Tibial artery (tissue), 4 donors: ENCODE data around the gene MARCHF2.
"Not testable (repeated sequence)": the region's sequence is repeated elsewhere in the genome, so short reads cannot be mapped to it uniquely, and the experiment has no call there.

Experiments used
- DNase-seq, 2 donors: peaks; one replicate each; pipeline ENCODE4 v3.0.0-alpha.2; 2019
- H3K27ac ChIP-seq, 2 donors: fragments of 200-600 bp; sonication (generic) in 1 of 2; 1 replicate in 1 of 2; 2 replicates in 1 of 2; pipeline ENCODE4 v1.5.1; 2018 to 2019; ENCODE audit warnings: mild to moderate bottlenecking in 1 of 2
- H3K27me3 ChIP-seq, 2 donors: fragments of 200-600 bp; sonication (generic) in 1 of 2; one replicate each; pipeline versions ENCODE4 v1.5.1 to v1.6.0; 2016 to 2019
- H3K36me3 ChIP-seq, 3 donors: fragments of 200-600 bp; sonication (generic) in 2 of 3; one replicate each; pipeline ENCODE4 v1.5.1; 2016 to 2019; ENCODE audit warnings: mild to moderate bottlenecking in 2 of 3
- H3K4me1 ChIP-seq, 4 donors: fragments of 200-600 bp; sonication (generic) in 2 of 4; 1 replicate in 3 of 4; 2 replicates in 1 of 4; pipeline ENCODE4 v1.5.1; 2016 to 2019
- H3K4me3 ChIP-seq, 2 donors: fragments of 200-600 bp; sonication (generic) in 1 of 2; 1 replicate in 1 of 2; 2 replicates in 1 of 2; pipeline ENCODE4 v1.5.1; 2018 to 2019; ENCODE audit warnings: mild to moderate bottlenecking in 2 of 2
- H3K9me3 ChIP-seq, 3 donors: fragments of 200-600 bp; sonication (generic) in 1 of 3; one replicate each; pipeline ENCODE4 v1.5.1; 2016 to 2019
- intact Hi-C: fragments of 100-400 bp; cut with DNase I; formaldehyde crosslinking; loops from one replicate; pipeline ENCODE4 v1.15.0; 2023; ENCODE audit warnings: low total_unique reads
- TF ChIP-seq, protein P1 (sequence below), 2 experiments: fragments of 200-600 bp in 1 of 2; fragments of 450-650 bp in 1 of 2; IDR thresholded peaks; one replicate each; pipeline ENCODE4 v1.5.1; 2017 to 2019; ENCODE audit warnings: antibody characterized with exemption in 2 of 2, mild to moderate bottlenecking in 1 of 2, moderate library complexity in 1 of 2

The MARCHF2 gene

DNA sequence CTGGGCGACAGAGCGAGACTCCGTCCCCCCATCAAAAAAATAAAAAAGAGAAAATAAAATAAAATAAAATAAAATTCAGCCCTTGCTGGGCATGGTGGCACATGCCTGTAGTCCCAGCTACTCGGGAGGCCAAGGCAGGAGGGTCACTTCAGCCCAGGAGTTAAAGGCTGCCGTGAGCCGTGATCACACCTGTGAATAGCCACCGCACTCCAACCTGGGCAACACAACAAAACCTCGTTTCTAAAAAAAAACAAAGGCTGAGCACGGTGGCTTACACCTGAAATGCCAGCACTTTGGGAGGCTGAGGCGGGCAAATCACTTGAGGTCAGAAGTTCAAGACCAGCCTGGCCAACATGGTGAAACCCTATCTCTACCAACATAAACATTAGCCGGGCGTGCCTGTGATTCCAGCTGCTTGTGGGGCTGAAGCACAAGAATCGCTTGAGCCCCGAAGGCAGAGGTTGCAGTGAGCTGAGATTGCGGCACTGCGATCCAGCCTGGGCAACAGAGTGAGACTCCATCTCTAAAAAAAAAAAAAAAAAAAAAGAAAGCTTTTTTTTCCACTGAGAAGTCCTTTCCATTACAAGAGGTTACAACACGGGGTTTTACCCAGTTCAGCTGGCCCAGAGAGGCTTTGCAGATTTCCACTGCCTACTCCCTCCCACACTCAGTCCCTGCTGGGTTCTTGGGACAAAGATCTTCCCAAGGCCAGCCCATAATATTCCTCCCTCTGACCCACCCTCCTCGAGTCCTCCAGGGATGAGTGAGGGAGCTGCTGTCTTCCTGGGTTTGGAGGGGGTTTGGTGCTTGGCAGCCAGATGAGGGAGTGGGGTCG lies 42.7 kb upstream of the MARCHF2 start:
- no peaks in the 10 kb centered on the region for H3K27me3 ChIP-seq
- H3K4me3 ChIP-seq: no peak overlapping the region
- H3K27ac ChIP-seq: no peak overlapping the region
- peaks cover 0 to 35% (median 29%) of the 10 kb centered on the region in 3 donors for H3K36me3 ChIP-seq
- no peaks in the 10 kb centered on the region for H3K9me3 ChIP-seq
- peaks cover 0 to 34% (median 23%) of the 10 kb centered on the region in 4 donors for H3K4me1 ChIP-seq
- intact Hi-C loops: no loop called here
- no peak for DNase-seq
- TF ChIP-seq, protein P1, sequence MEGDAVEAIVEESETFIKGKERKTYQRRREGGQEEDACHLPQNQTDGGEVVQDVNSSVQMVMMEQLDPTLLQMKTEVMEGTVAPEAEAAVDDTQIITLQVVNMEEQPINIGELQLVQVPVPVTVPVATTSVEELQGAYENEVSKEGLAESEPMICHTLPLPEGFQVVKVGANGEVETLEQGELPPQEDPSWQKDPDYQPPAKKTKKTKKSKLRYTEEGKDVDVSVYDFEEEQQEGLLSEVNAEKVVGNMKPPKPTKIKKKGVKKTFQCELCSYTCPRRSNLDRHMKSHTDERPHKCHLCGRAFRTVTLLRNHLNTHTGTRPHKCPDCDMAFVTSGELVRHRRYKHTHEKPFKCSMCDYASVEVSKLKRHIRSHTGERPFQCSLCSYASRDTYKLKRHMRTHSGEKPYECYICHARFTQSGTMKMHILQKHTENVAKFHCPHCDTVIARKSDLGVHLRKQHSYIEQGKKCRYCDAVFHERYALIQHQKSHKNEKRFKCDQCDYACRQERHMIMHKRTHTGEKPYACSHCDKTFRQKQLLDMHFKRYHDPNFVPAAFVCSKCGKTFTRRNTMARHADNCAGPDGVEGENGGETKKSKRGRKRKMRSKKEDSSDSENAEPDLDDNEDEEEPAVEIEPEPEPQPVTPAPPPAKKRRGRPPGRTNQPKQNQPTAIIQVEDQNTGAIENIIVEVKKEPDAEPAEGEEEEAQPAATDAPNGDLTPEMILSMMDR (IDR thresholded peaks at IDR 0.05): no peak

DNA sequence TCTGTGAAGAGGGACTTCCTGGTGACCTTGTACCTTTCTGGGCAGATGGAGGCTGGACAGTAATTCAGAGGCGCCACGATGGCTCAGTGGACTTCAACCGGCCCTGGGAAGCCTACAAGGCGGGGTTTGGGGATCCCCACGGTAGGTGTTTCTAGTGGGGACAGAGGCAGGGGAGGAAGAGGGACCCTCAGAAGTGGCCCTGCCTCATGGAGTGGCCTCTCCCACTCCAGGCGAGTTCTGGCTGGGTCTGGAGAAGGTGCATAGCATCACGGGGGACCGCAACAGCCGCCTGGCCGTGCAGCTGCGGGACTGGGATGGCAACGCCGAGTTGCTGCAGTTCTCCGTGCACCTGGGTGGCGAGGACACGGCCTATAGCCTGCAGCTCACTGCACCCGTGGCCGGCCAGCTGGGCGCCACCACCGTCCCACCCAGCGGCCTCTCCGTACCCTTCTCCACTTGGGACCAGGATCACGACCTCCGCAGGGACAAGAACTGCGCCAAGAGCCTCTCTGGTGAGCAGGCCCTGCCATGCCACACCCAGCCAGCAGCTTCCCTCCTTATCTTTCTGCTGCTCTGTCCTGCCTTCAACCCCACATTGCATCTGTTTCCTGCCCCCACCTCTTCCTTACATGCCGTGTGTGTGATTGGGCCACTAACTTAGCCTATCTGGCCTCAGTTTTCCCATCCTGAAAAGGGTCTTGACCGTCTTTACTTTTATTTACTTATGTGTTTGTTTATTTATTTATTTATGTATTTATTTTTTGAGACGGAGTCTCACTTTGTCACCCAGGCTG lies 41.9 kb upstream of the MARCHF2 start:
- intact Hi-C loops: no loop called here
- Histone ChIP-seq H3K27ac (no peak overlapping the region), H3K4me1 (peaks cover 0 to 30% (median 22%) of the 10 kb centered on the region in 4 donors), H3K9me3 (no peaks in the 10 kb centered on the region), H3K4me3 (no peak overlapping the region), H3K27me3 (no peaks in the 10 kb centered on the region), H3K36me3 (peaks cover 0 to 42% (median 29%) of the 10 kb centered on the region in 3 donors)
- TF ChIP-seq, protein P1 (IDR thresholded peaks at IDR 0.05): no peak
- DNase-seq: no peak

DNA sequence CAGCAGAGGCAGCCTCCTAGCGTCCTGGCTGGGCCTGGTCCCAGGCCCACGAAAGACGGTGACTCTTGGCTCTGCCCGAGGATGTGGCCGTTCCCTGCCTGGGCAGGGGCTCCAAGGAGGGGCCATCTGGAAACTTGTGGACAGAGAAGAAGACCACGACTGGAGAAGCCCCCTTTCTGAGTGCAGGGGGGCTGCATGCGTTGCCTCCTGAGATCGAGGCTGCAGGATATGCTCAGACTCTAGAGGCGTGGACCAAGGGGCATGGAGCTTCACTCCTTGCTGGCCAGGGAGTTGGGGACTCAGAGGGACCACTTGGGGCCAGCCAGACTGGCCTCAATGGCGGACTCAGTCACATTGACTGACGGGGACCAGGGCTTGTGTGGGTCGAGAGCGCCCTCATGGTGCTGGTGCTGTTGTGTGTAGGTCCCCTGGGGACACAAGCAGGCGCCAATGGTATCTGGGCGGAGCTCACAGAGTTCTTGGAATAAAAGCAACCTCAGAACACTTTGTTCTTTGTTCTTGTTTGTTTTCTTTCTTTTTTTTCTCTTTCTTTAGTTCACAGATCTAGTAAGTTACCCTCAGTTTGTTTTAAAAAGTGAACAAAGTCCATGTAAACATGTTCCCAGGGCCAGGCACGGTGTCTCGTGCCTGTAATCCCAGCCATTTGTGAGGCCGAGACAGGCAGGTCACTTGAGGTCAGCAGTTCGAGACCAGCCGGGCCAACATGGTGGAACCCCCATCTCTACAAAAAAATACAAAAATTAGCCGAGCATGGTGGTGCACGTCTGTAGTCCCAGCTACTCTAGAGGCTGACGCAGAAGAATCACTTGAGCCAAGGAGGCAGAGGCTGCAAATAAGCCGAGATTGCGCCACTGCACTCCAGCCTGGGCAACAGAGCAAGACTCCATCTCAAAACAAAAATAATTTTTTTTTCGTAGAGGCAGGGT lies 39.0 kb upstream of the MARCHF2 start:
- peaks cover 0 to 46% (median 29%) of the 10 kb centered on the region in 3 donors for H3K36me3 ChIP-seq
- H3K9me3 ChIP-seq: no peaks in the 10 kb centered on the region
- DNase-seq: peak in 1 of 2 donors; percentile 54
- no peaks in the 10 kb centered on the region for H3K27me3 ChIP-seq
- H3K4me3 ChIP-seq: no peak overlapping the region
- TF ChIP-seq, protein P1 (IDR thresholded peaks at IDR 0.05): no peak
- intact Hi-C loops: no loop called here
- peaks cover 0 to 9% (median 2%) of the 10 kb centered on the region in 4 donors for H3K4me1 ChIP-seq
- no peak overlapping the region for H3K27ac ChIP-seq

DNA sequence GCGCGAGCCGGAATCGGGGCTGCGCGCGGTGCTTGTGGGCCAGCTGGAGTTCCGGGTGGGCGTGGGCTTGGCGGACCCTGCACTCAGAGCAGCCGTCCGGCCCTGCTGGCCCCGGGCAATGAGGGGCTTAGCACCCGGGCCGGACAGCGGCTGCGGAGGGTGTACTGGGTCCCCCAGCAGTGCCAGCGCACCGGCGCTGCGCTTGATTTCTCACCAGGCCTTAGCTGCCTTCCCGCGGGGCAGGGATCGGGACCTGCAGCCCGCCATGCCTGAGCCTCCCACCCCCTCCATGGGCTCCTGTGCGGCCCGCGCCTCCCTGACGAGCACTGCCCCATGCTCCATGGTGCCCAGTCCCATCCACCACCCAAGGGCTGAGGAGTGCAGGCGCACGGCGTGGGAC lies 37.3 kb upstream of the MARCHF2 start:
- H3K27ac ChIP-seq, H3K9me3 ChIP-seq, H3K27me3 ChIP-seq, DNase-seq, intact Hi-C loops, H3K4me1 ChIP-seq, H3K4me3 ChIP-seq: not testable (repeated sequence)
- H3K36me3 ChIP-seq: peaks cover 0 to 53% (median 34%) of the 10 kb centered on the region in 3 donors

DNA sequence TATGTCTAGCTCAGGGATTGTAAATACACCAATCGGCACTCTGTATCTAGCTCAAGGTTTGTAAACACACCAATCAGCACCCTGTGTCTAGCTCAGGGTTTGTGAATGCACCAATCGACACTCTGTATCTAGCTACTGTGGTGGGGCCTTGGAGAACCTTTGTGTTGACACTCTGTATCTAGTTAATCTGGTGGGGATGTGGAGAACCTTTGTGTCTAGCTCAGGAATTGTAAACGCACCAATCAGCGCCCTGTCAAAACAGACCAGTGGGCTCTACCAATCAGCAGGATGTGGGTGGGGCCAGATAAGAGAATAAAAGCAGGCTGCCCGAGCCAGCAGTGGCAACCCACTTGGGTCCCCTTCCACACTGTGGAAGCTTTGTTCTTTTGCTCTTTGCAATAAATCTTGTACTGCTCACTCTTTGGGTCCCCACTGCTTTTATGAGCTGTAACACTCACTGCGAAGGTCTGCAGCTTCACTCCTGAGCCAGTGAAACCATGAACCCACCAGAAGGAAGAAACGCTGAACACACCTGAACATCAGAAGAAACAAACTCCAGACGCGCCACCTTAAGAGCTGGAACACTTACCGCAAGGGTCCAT lies 36.6 kb upstream of the MARCHF2 start:
- H3K27me3 ChIP-seq, H3K4me1 ChIP-seq, H3K4me3 ChIP-seq, intact Hi-C loops, DNase-seq, H3K9me3 ChIP-seq, H3K27ac ChIP-seq: not testable (repeated sequence)
- H3K36me3 ChIP-seq: peaks cover 0 to 46% (median 26%) of the 10 kb centered on the region in 3 donors

DNA sequence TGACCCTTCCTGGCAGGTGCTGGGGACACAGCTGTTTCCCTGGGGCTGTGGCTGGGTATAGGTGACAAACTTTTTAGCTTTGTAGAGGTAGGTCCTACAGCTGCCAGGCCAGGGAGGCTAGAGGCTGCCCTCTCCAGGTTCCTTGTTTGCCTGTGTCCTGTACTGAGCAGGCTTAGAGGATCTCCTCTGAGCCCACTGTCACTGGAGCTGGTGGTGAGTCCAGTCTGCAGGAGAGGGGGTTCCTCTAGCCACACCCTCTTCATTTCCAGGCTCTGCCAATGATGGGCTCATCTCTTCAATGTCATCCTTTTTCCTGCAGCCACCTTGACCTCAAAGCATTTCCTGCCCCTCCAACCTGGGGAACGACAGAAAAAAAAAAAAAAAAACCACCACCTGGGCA lies 35.5 kb upstream of the MARCHF2 start:
- intact Hi-C loops: no loop called here
- peaks cover 0 to 9% (median 0%) of the 10 kb centered on the region in 4 donors for H3K4me1 ChIP-seq
- H3K27ac ChIP-seq: no peak overlapping the region
- H3K4me3 ChIP-seq: no peak overlapping the region
- DNase-seq: no peak
- no peaks in the 10 kb centered on the region for H3K9me3 ChIP-seq
- H3K27me3 ChIP-seq: no peaks in the 10 kb centered on the region
- TF ChIP-seq, protein P1 (IDR thresholded peaks at IDR 0.05): no peak
- H3K36me3 ChIP-seq: peaks cover 0 to 37% (median 22%) of the 10 kb centered on the region in 3 donors

DNA sequence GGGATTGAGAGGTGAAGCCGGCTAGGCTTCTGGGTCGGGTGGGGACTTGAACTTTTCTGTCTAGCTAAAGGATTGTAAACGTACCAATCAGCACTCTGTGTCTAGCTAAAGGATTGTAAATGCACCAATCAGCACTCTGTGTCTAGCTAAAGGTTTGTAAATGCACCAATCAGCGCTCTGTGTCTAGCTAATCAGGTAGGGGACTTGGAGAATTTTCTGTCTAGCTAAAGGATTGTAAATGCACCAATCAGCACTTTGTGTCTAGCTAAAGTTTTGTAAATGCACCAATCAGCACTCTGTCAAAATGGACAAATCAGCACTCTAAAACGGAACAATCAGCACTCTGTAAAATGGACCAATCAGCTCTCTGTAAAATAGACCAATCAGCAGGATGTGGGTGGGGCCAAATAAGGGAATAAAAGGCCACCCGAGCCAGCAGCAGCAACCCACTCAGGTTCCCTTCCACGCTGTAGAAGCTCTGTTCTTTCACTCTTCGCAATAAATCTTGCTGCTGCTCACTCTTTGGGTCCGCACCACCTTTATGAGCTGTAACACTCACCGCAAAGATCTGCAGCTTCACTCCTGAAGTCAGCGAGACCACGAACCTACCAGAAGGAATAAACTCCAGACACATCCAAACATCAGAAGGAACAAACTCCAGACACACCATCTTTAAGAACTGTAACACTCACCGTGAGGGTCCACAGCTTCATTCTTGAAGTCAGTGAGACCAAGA lies 33.8 kb upstream of the MARCHF2 start:
- H3K36me3 ChIP-seq: peaks cover 0 to 24% (median 6%) of the 10 kb centered on the region in 3 donors
- DNase-seq, H3K27me3 ChIP-seq, H3K4me1 ChIP-seq, intact Hi-C loops, H3K9me3 ChIP-seq, H3K4me3 ChIP-seq, H3K27ac ChIP-seq: not testable (repeated sequence)

DNA sequence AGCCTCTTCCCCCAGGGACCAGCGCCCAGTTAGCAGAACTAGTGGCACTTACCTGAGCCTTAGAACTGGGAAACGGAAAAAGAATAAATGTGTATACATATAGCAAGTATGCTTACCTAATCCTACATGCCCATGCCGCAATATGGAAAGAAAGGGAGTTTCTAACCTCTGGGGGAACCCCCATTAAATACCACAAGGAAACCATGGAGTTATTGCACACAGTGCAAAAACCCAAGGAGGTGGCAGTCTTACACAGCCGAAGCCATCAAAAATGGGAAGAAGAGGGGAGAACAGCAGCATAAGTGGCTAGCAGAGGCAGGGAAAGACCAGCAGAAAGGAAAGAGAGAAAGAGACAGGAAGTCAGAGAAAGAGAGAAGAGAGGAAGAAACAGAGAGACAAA lies 28.5 kb upstream of the MARCHF2 start:
- not testable (repeated sequence) for H3K27ac ChIP-seq, H3K9me3 ChIP-seq, DNase-seq

More for the DNA sequence above, 28.5 kb upstream of the MARCHF2 start:
- H3K27me3 ChIP-seq, H3K4me1 ChIP-seq, H3K4me3 ChIP-seq, intact Hi-C loops: not testable (repeated sequence)
- H3K36me3 ChIP-seq: peaks cover 0 to 16% (median 11%) of the 10 kb centered on the region in 3 donors
